ENCODE results near the gene SUMO4. TPM values are rescaled to one million over a fixed set of nuclear protein-coding genes. Genes with fewer than 3 reads are reported as not detected.
A peak's percentile ranks its signal among the peaks of the same experiment; 100 is the strongest.

The SUMO4 gene
- total RNA-seq, 1 donor from 2014 or later, result 4.2 TPM

- Mint-ChIP-seq H3K4me1 (peaks cover 5% of the 10 kb centered on the region), H3K36me3 (no peaks in the 10 kb centered on the region)
- no peak for TF ChIP-seq CTCF (IDR thresholded peaks at IDR 0.05; ENCODE audit: unreplicated experiment)
Observed at GRCh38 chr6:149422581-149422980, 22.5 kb downstream of the SUMO4 start.

GRCh38 chr6:149423964-149424440, 23.9 kb downstream of the SUMO4 start:
- Mint-ChIP-seq H3K27ac (peak overlapping the region; percentile 7), H3K4me1 (peaks cover 5% of the 10 kb centered on the region), H3K4me3 (no peak overlapping the region), H3K9me3 (no peaks in the 10 kb centered on the region), H3K27me3 (ENCODE audit: low read depth) (peaks cover 2% of the 10 kb centered on the region), H3K36me3 (no peaks in the 10 kb centered on the region)
- TF ChIP-seq CTCF (IDR thresholded peaks at IDR 0.05; ENCODE audit: unreplicated experiment), result no peak
- DNase-seq (ENCODE audit: low spot score in 2 of 2, unreplicated experiment in 2 of 2), result no peak

More at GRCh38 chr6:149422581-149422980, 22.5 kb downstream of the SUMO4 start:
- H3K27ac Mint-ChIP-seq, result no peak overlapping the region
- no peak overlapping the region for H3K4me3 Mint-ChIP-seq
- no peak for DNase-seq (ENCODE audit: low spot score in 2 of 2, unreplicated experiment in 2 of 2)
- no peaks in the 10 kb centered on the region for H3K27me3 Mint-ChIP-seq (ENCODE audit: low read depth)
- H3K9me3 Mint-ChIP-seq, result no peaks in the 10 kb centered on the region

GRCh38 chr6:149425224-149425623, 25.2 kb downstream of the SUMO4 start:
- DNase-seq (ENCODE audit: low spot score in 2 of 2, unreplicated experiment in 2 of 2), result no peak
- Mint-ChIP-seq H3K4me3 (no peak overlapping the region), H3K27me3 (ENCODE audit: low read depth) (peaks cover 2% of the 10 kb centered on the region), H3K27ac (no peak overlapping the region), H3K36me3 (no peaks in the 10 kb centered on the region), H3K4me1 (peaks cover 5% of the 10 kb centered on the region), H3K9me3 (no peaks in the 10 kb centered on the region)
- no peak for TF ChIP-seq CTCF (IDR thresholded peaks at IDR 0.05; ENCODE audit: unreplicated experiment)

- H3K27ac Mint-ChIP-seq, result no peak overlapping the region
- peaks cover 2% of the 10 kb centered on the region for H3K27me3 Mint-ChIP-seq (ENCODE audit: low read depth)
- H3K9me3 Mint-ChIP-seq, result no peaks in the 10 kb centered on the region
Observed at GRCh38 chr6:149425754-149426153, 25.7 kb downstream of the SUMO4 start.

GRCh38 chr6:149428606-149429005, 28.5 kb downstream of the SUMO4 start:
- H3K9me3 Mint-ChIP-seq, result no peaks in the 10 kb centered on the region
- no peak overlapping the region for H3K27ac Mint-ChIP-seq
- no peaks in the 10 kb centered on the region for H3K36me3 Mint-ChIP-seq
- no peak for TF ChIP-seq CTCF (IDR thresholded peaks at IDR 0.05; ENCODE audit: unreplicated experiment)
- H3K4me1 Mint-ChIP-seq, result peaks cover 5% of the 10 kb centered on the region
- DNase-seq (ENCODE audit: low spot score in 2 of 2, unreplicated experiment in 2 of 2), result no peak
- peaks cover 2% of the 10 kb centered on the region for H3K27me3 Mint-ChIP-seq (ENCODE audit: low read depth)
- H3K4me3 Mint-ChIP-seq, result no peak overlapping the region

More at GRCh38 chr6:149425754-149426153, 25.7 kb downstream of the SUMO4 start:
- peaks cover 5% of the 10 kb centered on the region for H3K4me1 Mint-ChIP-seq
- no peaks in the 10 kb centered on the region for H3K36me3 Mint-ChIP-seq
- TF ChIP-seq CTCF (IDR thresholded peaks at IDR 0.05; ENCODE audit: unreplicated experiment), result no peak
- no peak overlapping the region for H3K4me3 Mint-ChIP-seq
- no peak for DNase-seq (ENCODE audit: low spot score in 2 of 2, unreplicated experiment in 2 of 2)

Data from mesothelial cell of epicardium (in vitro differentiated cells).